Smooth muscle cell of the brain vasculature (primary cell): ENCODE data around the gene PNLIP.

Source experiments
- DNase-seq: peaks from one replicate; pipeline ENCODE4 v3.0.0-alpha.2; 2012; ENCODE audit warnings: low read depth, low spot score

Gene PNLIP

DNA sequence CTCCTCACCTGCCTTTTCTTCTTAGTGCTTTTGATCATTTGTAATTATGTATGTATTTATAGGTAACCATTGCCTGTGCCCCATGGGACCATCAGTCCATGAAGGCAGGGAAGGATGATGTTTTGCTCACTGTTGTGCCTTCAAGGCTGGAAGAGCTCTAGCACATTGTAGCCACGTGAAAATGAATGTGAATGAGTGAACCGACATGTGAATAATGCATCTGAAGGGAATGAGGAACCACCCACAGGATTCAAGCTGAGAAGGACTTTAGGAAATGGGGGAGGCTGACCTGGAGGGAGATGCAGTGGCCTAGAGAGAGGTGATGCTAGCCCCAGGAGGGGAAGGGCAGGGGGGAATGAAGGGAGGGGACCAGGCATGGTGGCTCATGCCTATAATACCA lies 69.1 kb downstream of the PNLIP start:
- no peak for DNase-seq

DNA sequence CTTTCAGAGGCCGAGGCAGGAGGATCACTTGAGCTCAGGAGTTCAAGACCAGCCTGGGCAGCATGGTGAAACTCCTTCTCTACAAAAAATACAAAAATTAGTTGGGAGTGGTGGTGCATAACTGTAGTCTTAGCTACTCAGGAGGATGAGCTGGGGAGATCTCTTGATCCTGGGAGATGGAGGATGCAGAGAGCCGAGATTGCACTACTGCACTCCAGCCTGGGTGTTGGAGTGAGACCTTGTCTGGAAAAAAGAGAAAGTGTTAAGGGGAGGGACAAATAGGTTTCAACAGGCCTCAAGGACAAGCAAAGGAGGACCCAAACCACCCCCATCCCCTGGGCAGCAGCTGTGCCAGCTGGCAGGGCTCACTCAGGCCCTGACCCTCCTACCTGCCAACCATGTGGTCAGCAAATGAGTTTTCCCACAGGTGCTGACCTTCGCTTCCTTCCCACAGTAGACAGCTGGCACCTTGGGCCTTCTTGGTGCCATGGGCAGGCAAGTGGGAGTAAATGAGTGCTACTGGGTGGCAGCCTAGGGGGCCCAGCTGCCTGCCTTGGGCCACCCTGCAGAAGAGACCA lies 69.6 kb downstream of the PNLIP start:
- no peak for DNase-seq
